ENCODE results near the gene FAM120B.
"Not testable (repeated sequence)": the region's sequence is repeated elsewhere in the genome, so short reads cannot be mapped to it uniquely, and the experiment has no call there.

The FAM120B gene

GRCh38 chr6:170316071-170316470 lies 9.5 kb downstream of the FAM120B start:
- no peak for DNase-seq (ENCODE audit: low spot score)
- Mint-ChIP-seq H3K27me3 (ENCODE audit: low read depth) (no peaks in the 10 kb centered on the region), H3K36me3 (ENCODE audit: low read depth) (peaks cover 25% of the 10 kb centered on the region), H3K9me3 (no peaks in the 10 kb centered on the region), H3K27ac (no peak overlapping the region), H3K4me1 (ENCODE audit: low read depth) (peaks cover 10% of the 10 kb centered on the region), H3K4me3 (no peak overlapping the region)

- Mint-ChIP-seq H3K4me1 (ENCODE audit: low read depth) (peaks cover 3% of the 10 kb centered on the region), H3K9me3 (no peaks in the 10 kb centered on the region), H3K4me3 (no peak overlapping the region), H3K36me3 (ENCODE audit: low read depth) (peaks cover 22% of the 10 kb centered on the region), H3K27me3 (ENCODE audit: low read depth) (no peaks in the 10 kb centered on the region), H3K27ac (no peak overlapping the region)
- no peak for DNase-seq (ENCODE audit: low spot score)
These were observed 10.5 kb downstream of the FAM120B start for GRCh38 chr6:170317076-170317475.

DNA sequence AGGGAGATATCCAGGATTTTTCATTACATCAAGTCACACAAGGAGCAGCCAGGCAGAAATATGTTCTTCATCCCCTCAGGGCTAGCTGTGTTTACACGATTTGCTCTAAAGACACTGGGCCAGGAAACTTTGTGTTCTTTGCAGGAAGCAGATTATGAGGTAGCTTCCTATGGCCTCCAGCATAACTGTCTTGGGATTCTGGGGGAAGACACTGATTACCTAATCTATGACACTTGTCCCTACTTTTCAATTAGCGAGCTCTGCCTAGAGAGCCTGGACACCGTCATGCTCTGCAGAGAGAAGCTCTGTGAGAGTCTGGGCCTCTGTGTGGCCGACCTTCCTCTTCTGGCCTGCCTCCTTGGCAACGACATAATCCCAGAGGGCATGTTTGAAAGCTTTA lies 11.2 kb downstream of the FAM120B start:
- Mint-ChIP-seq H3K9me3 (no peaks in the 10 kb centered on the region), H3K27ac (no peak overlapping the region), H3K4me3 (no peak overlapping the region), H3K36me3 (ENCODE audit: low read depth) (peaks cover 29% of the 10 kb centered on the region), H3K27me3 (ENCODE audit: low read depth) (no peaks in the 10 kb centered on the region), H3K4me1 (ENCODE audit: low read depth) (peaks cover 3% of the 10 kb centered on the region)
- DNase-seq (ENCODE audit: low spot score) = no peak

- Mint-ChIP-seq H3K4me1 (ENCODE audit: low read depth) (peaks cover 2% of the 10 kb centered on the region), H3K27me3 (ENCODE audit: low read depth) (no peaks in the 10 kb centered on the region), H3K36me3 (ENCODE audit: low read depth) (peaks cover 48% of the 10 kb centered on the region), H3K27ac (no peak overlapping the region), H3K4me3 (no peak overlapping the region), H3K9me3 (no peaks in the 10 kb centered on the region)
- no peak for DNase-seq (ENCODE audit: low spot score)
These were observed 22.8 kb downstream of the FAM120B start for GRCh38 chr6:170329321-170329720.

DNA sequence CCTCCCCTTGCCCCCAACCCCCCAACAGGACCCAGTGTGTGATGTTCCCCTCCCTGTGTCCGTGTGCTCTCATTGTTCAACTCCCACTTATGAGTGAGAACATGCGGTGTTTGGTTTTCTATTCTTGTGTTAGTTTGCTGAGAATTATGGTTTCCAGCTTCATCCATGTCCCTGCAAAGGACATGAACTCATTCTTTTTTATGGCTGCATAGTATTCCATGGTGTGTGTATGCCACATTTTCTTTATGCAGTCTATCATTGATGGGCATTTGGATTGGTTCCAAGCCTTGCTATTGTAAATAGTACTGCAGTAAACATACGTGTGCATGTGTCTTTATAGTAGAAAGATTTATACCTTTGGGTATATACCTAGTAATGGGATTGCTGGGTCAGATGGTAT lies 28.6 kb downstream of the FAM120B start:
- not testable (repeated sequence) for H3K9me3 Mint-ChIP-seq; H3K4me3 Mint-ChIP-seq; DNase-seq (ENCODE audit: low spot score); H3K27ac Mint-ChIP-seq; H3K27me3 Mint-ChIP-seq (ENCODE audit: low read depth)
- Mint-ChIP-seq H3K4me1 (ENCODE audit: low read depth) (peaks cover 10% of the 10 kb centered on the region), H3K36me3 (ENCODE audit: low read depth) (peaks cover 58% of the 10 kb centered on the region)

GRCh38 chr6:170344631-170345576 lies 38.3 kb downstream of the FAM120B start:
- peak overlapping the region; percentile 37 for H3K27ac Mint-ChIP-seq
- no peaks in the 10 kb centered on the region for H3K9me3 Mint-ChIP-seq
- H3K4me1 Mint-ChIP-seq (ENCODE audit: low read depth) = peaks cover 28% of the 10 kb centered on the region
- peaks cover 37% of the 10 kb centered on the region for H3K36me3 Mint-ChIP-seq (ENCODE audit: low read depth)
- H3K27me3 Mint-ChIP-seq (ENCODE audit: low read depth) = no peaks in the 10 kb centered on the region
- DNase-seq (ENCODE audit: low spot score) = no peak
- peak overlapping the region; percentile 47 for H3K4me3 Mint-ChIP-seq

GRCh38 chr6:170345662-170346061 lies 39.1 kb downstream of the FAM120B start:
- H3K9me3 Mint-ChIP-seq = peaks cover 2% of the 10 kb centered on the region
- DNase-seq (ENCODE audit: low spot score) = peak; percentile 17
- H3K27me3 Mint-ChIP-seq (ENCODE audit: low read depth) = no peaks in the 10 kb centered on the region
- peak overlapping the region; percentile 37 for H3K27ac Mint-ChIP-seq
- H3K4me3 Mint-ChIP-seq = peak overlapping the region; percentile 47
- H3K4me1 Mint-ChIP-seq (ENCODE audit: low read depth) = peaks cover 28% of the 10 kb centered on the region
- peaks cover 42% of the 10 kb centered on the region for H3K36me3 Mint-ChIP-seq (ENCODE audit: low read depth)

- H3K9me3 Mint-ChIP-seq = peaks cover 11% of the 10 kb centered on the region
- peaks cover 28% of the 10 kb centered on the region for H3K4me1 Mint-ChIP-seq (ENCODE audit: low read depth)
- no peak for DNase-seq (ENCODE audit: low spot score)
- no peaks in the 10 kb centered on the region for H3K27me3 Mint-ChIP-seq (ENCODE audit: low read depth)
- H3K27ac Mint-ChIP-seq = peak overlapping the region; percentile 70
- peaks cover 52% of the 10 kb centered on the region for H3K36me3 Mint-ChIP-seq (ENCODE audit: low read depth)
- peak overlapping the region; percentile 37 for H3K4me3 Mint-ChIP-seq
These were observed 40.1 kb downstream of the FAM120B start for GRCh38 chr6:170346649-170347048.

DNA sequence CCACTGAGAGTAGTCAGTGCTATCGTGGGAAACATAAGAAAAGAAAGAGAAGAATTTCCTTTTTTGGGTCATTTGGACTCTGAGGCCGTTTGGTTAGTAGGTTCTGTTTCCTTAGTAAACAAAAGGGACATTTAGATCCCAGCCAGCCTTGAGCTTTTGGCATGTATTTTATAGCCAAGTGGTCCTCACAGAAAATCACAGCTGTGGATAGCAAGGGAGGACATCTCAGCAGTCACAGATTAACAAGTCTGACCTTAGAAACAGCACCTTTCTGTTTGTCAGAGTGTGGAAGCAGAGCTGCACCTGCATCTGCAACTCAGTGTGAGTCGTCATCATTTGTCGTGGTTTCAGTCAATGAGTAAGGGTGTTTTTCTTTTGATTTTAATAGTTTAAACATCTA lies 40.5 kb downstream of the FAM120B start:
- Mint-ChIP-seq H3K27me3 (ENCODE audit: low read depth) (no peaks in the 10 kb centered on the region), H3K4me3 (peak overlapping the region; percentile 37), H3K4me1 (ENCODE audit: low read depth) (peaks cover 28% of the 10 kb centered on the region), H3K27ac (peak overlapping the region; percentile 70), H3K36me3 (ENCODE audit: low read depth) (peaks cover 53% of the 10 kb centered on the region), H3K9me3 (peaks cover 16% of the 10 kb centered on the region)
- DNase-seq (ENCODE audit: low spot score) = no peak

DNA sequence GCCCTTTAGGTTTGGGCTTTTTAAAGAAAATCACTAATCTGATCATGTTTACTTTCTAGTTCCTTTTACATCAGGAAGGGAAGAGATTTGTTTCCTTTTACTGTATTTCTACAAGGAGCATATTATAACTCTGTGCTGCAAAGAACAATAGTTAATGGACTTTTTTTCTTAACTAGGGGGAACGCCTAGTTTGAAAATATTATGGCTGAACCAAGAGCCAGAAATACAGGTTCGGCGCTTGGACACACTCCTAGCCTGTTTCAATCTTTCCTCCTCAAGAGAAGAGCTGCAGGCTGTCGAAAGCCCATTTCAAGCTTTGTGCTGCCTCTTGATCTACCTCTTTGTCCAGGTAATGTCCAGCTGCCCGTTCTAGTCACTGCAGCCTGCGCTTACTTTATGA lies 41.4 kb downstream of the FAM120B start:
- H3K27me3 Mint-ChIP-seq (ENCODE audit: low read depth) = no peaks in the 10 kb centered on the region
- H3K4me1 Mint-ChIP-seq (ENCODE audit: low read depth) = peaks cover 28% of the 10 kb centered on the region
- no peak overlapping the region for H3K4me3 Mint-ChIP-seq
- no peak overlapping the region for H3K27ac Mint-ChIP-seq
- DNase-seq (ENCODE audit: low spot score) = no peak
- peaks cover 60% of the 10 kb centered on the region for H3K36me3 Mint-ChIP-seq (ENCODE audit: low read depth)
- H3K9me3 Mint-ChIP-seq = peaks cover 25% of the 10 kb centered on the region

DNA sequence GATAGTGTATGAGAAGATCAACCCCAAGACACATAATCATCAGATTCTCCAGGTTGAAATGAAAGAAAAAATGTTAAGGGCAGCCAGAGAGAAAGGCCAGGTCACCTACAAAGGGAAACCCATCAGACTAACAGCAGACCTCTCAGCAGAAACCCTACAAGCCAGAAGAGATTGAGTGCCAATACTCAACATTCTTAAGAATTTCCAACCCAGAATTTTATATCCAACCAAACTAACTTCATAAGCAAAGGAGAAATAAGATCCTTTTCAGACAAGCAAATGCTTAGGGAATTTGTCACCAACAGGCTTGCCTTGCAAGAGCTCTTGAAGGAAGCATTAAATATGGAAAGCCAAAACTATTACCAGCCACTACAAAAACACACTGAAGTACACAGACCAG lies 44.9 kb downstream of the FAM120B start:
- not testable (repeated sequence) for H3K4me1 Mint-ChIP-seq (ENCODE audit: low read depth); DNase-seq (ENCODE audit: low spot score); H3K27ac Mint-ChIP-seq; H3K4me3 Mint-ChIP-seq; H3K27me3 Mint-ChIP-seq (ENCODE audit: low read depth)
- Mint-ChIP-seq H3K9me3 (peaks cover 41% of the 10 kb centered on the region), H3K36me3 (ENCODE audit: low read depth) (peaks cover 60% of the 10 kb centered on the region)

- H3K36me3 Mint-ChIP-seq (ENCODE audit: low read depth) = peaks cover 47% of the 10 kb centered on the region
- not testable (repeated sequence) for H3K4me1 Mint-ChIP-seq (ENCODE audit: low read depth); H3K4me3 Mint-ChIP-seq; H3K27me3 Mint-ChIP-seq (ENCODE audit: low read depth); H3K27ac Mint-ChIP-seq; DNase-seq (ENCODE audit: low spot score)
- H3K9me3 Mint-ChIP-seq = peaks cover 41% of the 10 kb centered on the region
These were observed 48.6 kb downstream of the FAM120B start for GRCh38 chr6:170355190-170355589.

- Mint-ChIP-seq H3K9me3 (peaks cover 39% of the 10 kb centered on the region), H3K27ac (no peak overlapping the region), H3K4me1 (ENCODE audit: low read depth) (no peaks in the 10 kb centered on the region), H3K4me3 (no peak overlapping the region), H3K27me3 (ENCODE audit: low read depth) (no peaks in the 10 kb centered on the region), H3K36me3 (ENCODE audit: low read depth) (peaks cover 42% of the 10 kb centered on the region)
- DNase-seq (ENCODE audit: low spot score) = no peak
These were observed 49.1 kb downstream of the FAM120B start for GRCh38 chr6:170355661-170356060.

- DNase-seq (ENCODE audit: low spot score) = no peak
- Mint-ChIP-seq H3K9me3 (peaks cover 18% of the 10 kb centered on the region), H3K4me1 (ENCODE audit: low read depth) (no peaks in the 10 kb centered on the region), H3K27ac (no peak overlapping the region), H3K27me3 (ENCODE audit: low read depth) (no peaks in the 10 kb centered on the region), H3K4me3 (no peak overlapping the region), H3K36me3 (ENCODE audit: low read depth) (peaks cover 26% of the 10 kb centered on the region)
These were observed 51.3 kb downstream of the FAM120B start for GRCh38 chr6:170357812-170358211.

Measured in T-helper 2 cell treated with Interferon-gamma antibody and Interleukin-4, amounts not matched to agents 5 μg/mL and 100 μg/mL, for 36 hours (primary cell).